Measurements from ENCODE around the gene WDR20. TPM values are rescaled to one million over a fixed set of nuclear protein-coding genes. Genes with fewer than 3 reads are reported as not detected.

The WDR20 gene
- total RNA-seq, 1 donor from 2014 or later: 44.8 TPM

- peaks cover 0 to 5% of the 10 kb centered on the region in 2 donors for H3K36me3 ChIP-seq
- H3K4me1 ChIP-seq: no peaks in the 10 kb centered on the region
- H3K27me3 ChIP-seq: no peaks in the 10 kb centered on the region
- DNase-seq (ENCODE audit: low spot score in 2 of 2): no peak
- TF ChIP-seq CTCF (IDR thresholded peaks at IDR 0.05): no peak
- intact Hi-C loops (cut with DNase I): no loop called here
- H3K4me3 ChIP-seq: no peak overlapping the region
- no peaks in the 10 kb centered on the region for H3K9me3 ChIP-seq
- H3K27ac ChIP-seq: no peak overlapping the region
These were observed 37.5 kb downstream of the WDR20 start for GRCh38 chr14:102177161-102177560.

- Histone ChIP-seq H3K4me3 (no peak overlapping the region), H3K27me3 (no peaks in the 10 kb centered on the region), H3K27ac (no peak overlapping the region), H3K9me3 (no peaks in the 10 kb centered on the region), H3K4me1 (peaks cover 0 to 7% of the 10 kb centered on the region in 2 donors), H3K36me3 (peaks cover 0 to 5% of the 10 kb centered on the region in 2 donors)
- intact Hi-C loops (cut with DNase I): no loop called here
- no peak for DNase-seq (ENCODE audit: low spot score in 2 of 2)
- TF ChIP-seq CTCF (IDR thresholded peaks at IDR 0.05): no peak
These were observed 39.1 kb downstream of the WDR20 start for GRCh38 chr14:102178806-102179205.

GRCh38 chr14:102180248-102180998 lies 40.7 kb downstream of the WDR20 start:
- Histone ChIP-seq H3K36me3 (peaks cover 0 to 5% of the 10 kb centered on the region in 2 donors), H3K27ac (no peak overlapping the region), H3K4me3 (no peak overlapping the region), H3K9me3 (no peaks in the 10 kb centered on the region), H3K4me1 (peaks cover 0 to 7% of the 10 kb centered on the region in 2 donors), H3K27me3 (no peaks in the 10 kb centered on the region)
- intact Hi-C loops (cut with DNase I): no loop called here
- no peak for DNase-seq (ENCODE audit: low spot score in 2 of 2)
- TF ChIP-seq CTCF (IDR thresholded peaks at IDR 0.05): no peak

GRCh38 chr14:102181187-102181586 lies 41.5 kb downstream of the WDR20 start:
- Histone ChIP-seq H3K4me3 (no peak overlapping the region), H3K27me3 (no peaks in the 10 kb centered on the region), H3K4me1 (peaks cover 0 to 7% of the 10 kb centered on the region in 2 donors), H3K9me3 (no peaks in the 10 kb centered on the region), H3K36me3 (peaks cover 0 to 5% of the 10 kb centered on the region in 2 donors), H3K27ac (no peak overlapping the region)
- intact Hi-C loops (cut with DNase I): no loop called here
- TF ChIP-seq CTCF (IDR thresholded peaks at IDR 0.05): no peak
- DNase-seq (ENCODE audit: low spot score in 2 of 2): no peak

- no peak for TF ChIP-seq CTCF (IDR thresholded peaks at IDR 0.05)
- H3K4me3 ChIP-seq: no peak overlapping the region
- no peak overlapping the region for H3K27ac ChIP-seq
- peaks cover 0 to 15% of the 10 kb centered on the region in 2 donors for H3K4me1 ChIP-seq
- no peaks in the 10 kb centered on the region for H3K27me3 ChIP-seq
- intact Hi-C loops (cut with DNase I): no loop called here
- no peaks in the 10 kb centered on the region for H3K9me3 ChIP-seq
- peaks cover 0 to 5% of the 10 kb centered on the region in 2 donors for H3K36me3 ChIP-seq
- no peak for DNase-seq (ENCODE audit: low spot score in 2 of 2)
These were observed 42.5 kb downstream of the WDR20 start for GRCh38 chr14:102182190-102182589.
